Naive B cell (primary cell): Measurements from ENCODE around the gene C1QTNF12. TPM values are rescaled to one million over a fixed set of nuclear protein-coding genes. Genes with fewer than 3 reads are reported as not detected.

ENCODE experiments used
- ATAC-seq, 2 donors: fragments of 150-1000 bp; cut with Tn5 transposase; 2 replicates each; pipeline ENCODE4 v1.10.0; 2021; ENCODE audit warnings: low read depth in 2 of 2, mild to moderate bottlenecking in 2 of 2, moderate library complexity in 2 of 2
- DNase-seq: peaks from one replicate; pipeline ENCODE4 v3.0.0; 2022
- H3K27ac Mint-ChIP-seq, 6 donors: one replicate each; pipeline ENCODE4 v1.8.0; 2020 to 2022; ENCODE audit warnings: mild to moderate bottlenecking in 6 of 6, mixed read lengths in 6 of 6, moderate library complexity in 5 of 6, inconsistent platforms in 2 of 6
- H3K27me3 Mint-ChIP-seq, 3 donors: one replicate each; pipeline ENCODE4 v1.8.0; 2021 to 2022; ENCODE audit warnings: mixed read lengths in 3 of 3, mild to moderate bottlenecking in 1 of 3
- H3K36me3 Mint-ChIP-seq, 2 donors: one replicate each; pipeline ENCODE4 v1.8.0; 2020 to 2022; ENCODE audit warnings: mixed read lengths in 2 of 2, inconsistent platforms in 1 of 2, mild to moderate bottlenecking in 1 of 2
- H3K4me1 Mint-ChIP-seq, 3 donors: one replicate each; pipeline ENCODE4 v1.8.0; 2020 to 2022; ENCODE audit warnings: mixed read lengths in 3 of 3, inconsistent platforms in 1 of 3, mild to moderate bottlenecking in 1 of 3, moderate library complexity in 1 of 3
- H3K4me3 Mint-ChIP-seq, 8 donors: one replicate each; pipeline ENCODE4 v1.8.0; 2020 to 2022; ENCODE audit warnings: mild to moderate bottlenecking in 8 of 8, mixed read lengths in 8 of 8, moderate library complexity in 8 of 8, inconsistent platforms in 2 of 8
- H3K9me3 Mint-ChIP-seq, 7 donors: one replicate each; pipeline ENCODE4 v1.8.0; 2020 to 2022; ENCODE audit warnings: mixed read lengths in 7 of 7, mild to moderate bottlenecking in 5 of 7, inconsistent platforms in 2 of 7, moderate library complexity in 1 of 7
- polyA plus RNA-seq, 6 donors: library from polyadenylated mRNA; unstranded; fragments of 300-500 nt; fragmentation: Illumina TruSeq; gene quantifications; one replicate each; pipeline ENCODE4 v1.2.3, GENCODE V29; 2021; ENCODE audit warnings: low read depth in 6 of 6

The C1QTNF12 gene
- polyA plus RNA-seq, 6 donors from 2014 or later: not detected

DNA sequence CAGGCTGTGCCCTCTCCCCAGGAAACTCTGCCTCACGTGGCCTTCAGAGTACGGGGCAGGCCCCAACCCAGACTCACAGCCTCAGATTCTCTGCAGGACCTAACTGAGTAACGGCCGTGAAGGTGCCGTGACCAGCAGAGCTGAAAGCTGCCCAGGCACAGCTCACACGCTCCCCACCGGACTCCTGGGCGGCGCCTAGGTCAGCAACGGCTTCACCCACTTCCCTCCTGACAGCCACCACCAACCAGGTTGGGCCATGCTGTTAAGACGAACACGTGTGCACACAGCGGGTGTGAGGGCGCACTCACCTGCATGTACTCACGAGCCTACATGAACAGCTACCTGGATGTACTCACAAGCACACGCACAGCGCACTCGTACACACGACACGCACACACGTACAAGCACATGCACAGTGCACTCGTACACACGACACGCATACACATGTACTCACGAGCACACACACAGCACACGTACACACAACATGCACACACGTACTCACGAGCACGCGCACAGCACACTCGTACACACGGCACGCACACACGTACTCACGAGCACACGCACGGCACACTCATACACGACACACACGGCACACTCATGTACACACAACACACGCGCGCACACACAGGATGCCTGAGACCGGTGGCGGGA is 23.8 kb downstream of the C1QTNF12 start:
- H3K4me3 Mint-ChIP-seq: no peak overlapping the region
- DNase-seq: no peak
- H3K27ac Mint-ChIP-seq: peak overlapping the region in 2 of 6 donors; percentile 65 to 95
- peaks cover 10 to 25% (median 12%) of the 10 kb centered on the region in 3 donors for H3K4me1 Mint-ChIP-seq
- no peaks in the 10 kb centered on the region for H3K27me3 Mint-ChIP-seq
- H3K9me3 Mint-ChIP-seq: no peaks in the 10 kb centered on the region
- ATAC-seq: no peak
- peaks cover 0 to 8% of the 10 kb centered on the region in 2 donors for H3K36me3 Mint-ChIP-seq

DNA sequence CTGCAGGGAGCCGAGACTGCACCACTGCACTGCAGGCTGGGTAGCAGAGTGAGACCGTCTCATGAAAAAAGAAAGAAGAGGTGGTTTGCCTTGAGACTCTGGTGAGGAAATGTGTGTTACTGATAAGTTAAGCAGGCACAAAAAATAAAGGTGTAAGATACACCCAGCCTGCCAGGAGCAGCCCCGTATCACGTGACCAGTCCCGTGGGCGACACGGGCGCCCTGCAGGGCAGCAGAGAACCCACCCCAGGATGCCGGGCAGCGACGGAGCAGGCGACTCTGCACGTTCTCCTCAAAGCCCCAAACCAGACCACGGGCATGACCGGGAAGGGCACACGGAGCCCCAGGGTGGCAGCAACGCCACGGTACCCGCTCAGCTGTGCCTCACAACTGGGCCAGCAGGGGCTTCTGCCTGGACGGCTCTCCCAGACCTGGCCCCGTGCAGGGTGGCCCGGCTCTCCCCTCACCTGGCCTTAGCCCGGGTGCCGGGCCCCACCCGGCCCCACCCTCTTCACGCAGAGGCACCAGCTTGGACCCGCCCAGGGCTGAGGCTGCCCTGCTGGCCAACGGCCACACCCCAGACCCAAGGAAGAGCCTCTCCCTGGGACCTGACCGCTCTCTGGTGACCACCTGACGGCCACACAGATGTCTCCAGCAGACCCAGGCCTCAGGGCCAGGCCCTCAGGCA is 24.5 kb downstream of the C1QTNF12 start:
- no peak for DNase-seq
- ATAC-seq: no peak
- Mint-ChIP-seq H3K4me1 (peaks cover 10 to 25% (median 12%) of the 10 kb centered on the region in 3 donors), H3K27ac (no peak overlapping the region), H3K36me3 (peaks cover 0 to 8% of the 10 kb centered on the region in 2 donors), H3K27me3 (no peaks in the 10 kb centered on the region), H3K9me3 (no peaks in the 10 kb centered on the region), H3K4me3 (no peak overlapping the region)

DNA sequence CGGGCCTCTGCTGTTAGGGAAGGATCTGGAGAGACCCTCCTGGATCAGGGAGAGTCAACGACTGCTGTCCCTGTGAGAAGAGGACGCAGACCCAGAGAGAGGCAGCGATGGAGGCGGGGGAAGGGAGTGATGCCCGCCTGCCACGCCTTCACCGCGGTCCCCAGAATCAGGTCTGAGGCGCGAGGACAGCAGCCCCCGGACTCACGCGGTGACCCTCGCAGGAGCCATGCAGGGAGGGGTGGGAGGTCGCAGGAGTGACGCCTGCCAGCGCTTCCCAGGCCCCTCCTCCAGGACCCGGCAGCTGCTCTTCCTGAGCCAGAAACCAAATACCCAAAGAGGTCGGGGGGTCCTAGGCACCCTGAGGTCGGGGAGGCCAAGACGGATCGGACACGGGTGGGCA is 26.3 kb downstream of the C1QTNF12 start:
- ATAC-seq (no peak), DNase-seq (no peak)
- H3K36me3 Mint-ChIP-seq: peaks cover 0 to 8% of the 10 kb centered on the region in 2 donors
- no peaks in the 10 kb centered on the region for H3K27me3 Mint-ChIP-seq
- H3K27ac Mint-ChIP-seq: no peak overlapping the region
- H3K9me3 Mint-ChIP-seq: no peaks in the 10 kb centered on the region
- H3K4me1 Mint-ChIP-seq: peaks cover 10 to 28% (median 12%) of the 10 kb centered on the region in 3 donors
- peak overlapping the region in 1 of 8 donors; percentile 21 for H3K4me3 Mint-ChIP-seq

DNA sequence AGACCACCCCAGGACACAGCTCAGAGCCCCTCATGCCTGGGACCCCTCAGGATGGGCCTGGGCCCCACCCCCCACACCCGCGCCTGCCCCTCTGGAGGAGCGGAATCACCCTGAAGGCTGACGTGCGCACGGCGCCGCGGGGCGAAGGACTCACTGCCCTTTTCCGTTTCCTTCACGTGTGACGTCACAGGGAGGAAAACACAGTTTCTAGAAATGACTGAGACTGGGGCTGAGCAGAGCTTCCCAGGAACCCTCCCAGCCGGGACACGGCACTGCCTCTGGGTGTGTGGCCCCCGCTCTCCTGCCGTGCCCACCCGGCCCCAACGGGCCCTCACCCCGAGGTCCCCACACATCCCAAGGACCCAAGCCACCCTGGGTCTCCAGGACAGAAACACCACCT is 27.2 kb downstream of the C1QTNF12 start:
- DNase-seq: no peak
- no peak overlapping the region for H3K4me3 Mint-ChIP-seq

DNA sequence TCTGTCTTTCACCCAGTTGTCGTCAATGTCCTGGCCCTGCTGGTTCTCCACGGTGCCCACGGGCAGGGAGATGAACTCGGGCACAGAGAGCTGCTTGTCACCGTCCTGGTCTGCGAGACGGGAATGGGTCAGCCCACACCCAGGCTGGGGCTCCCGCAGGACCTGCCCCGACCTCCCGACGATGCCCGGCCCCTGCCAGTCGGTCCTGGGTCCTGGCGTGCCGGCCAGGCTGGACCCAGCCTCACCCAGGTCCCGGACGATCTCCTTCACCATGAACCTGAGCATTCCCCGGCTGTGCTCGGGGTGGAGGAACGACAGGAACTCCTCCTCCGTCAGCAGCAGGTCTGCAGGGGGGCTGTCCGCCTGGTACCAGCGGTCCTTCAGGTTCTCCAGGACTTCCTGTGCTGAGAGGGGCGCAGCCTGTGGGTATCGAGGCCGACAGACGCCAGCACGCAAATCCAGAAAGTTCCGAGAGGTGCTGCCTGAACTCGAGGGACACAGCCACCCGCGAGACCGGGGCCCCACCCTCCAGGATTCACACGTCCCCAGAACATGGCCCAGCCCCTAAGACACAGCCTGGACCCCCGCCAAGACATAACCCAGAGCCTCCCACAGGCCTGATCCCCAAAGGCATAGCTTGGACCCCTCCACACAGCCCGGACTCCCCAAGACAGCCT is 27.9 kb downstream of the C1QTNF12 start:
- H3K36me3 Mint-ChIP-seq: peaks cover 0 to 8% of the 10 kb centered on the region in 2 donors
- ATAC-seq: no peak
- H3K27me3 Mint-ChIP-seq: no peaks in the 10 kb centered on the region
- H3K4me1 Mint-ChIP-seq: peaks cover 7 to 30% (median 24%) of the 10 kb centered on the region in 3 donors
- no peak for DNase-seq
- no peak overlapping the region for H3K4me3 Mint-ChIP-seq
- no peak overlapping the region for H3K27ac Mint-ChIP-seq
- H3K9me3 Mint-ChIP-seq: no peaks in the 10 kb centered on the region

More for the DNA sequence above, 27.2 kb downstream of the C1QTNF12 start:
- Mint-ChIP-seq H3K27me3 (no peaks in the 10 kb centered on the region), H3K4me1 (peaks cover 7 to 31% (median 21%) of the 10 kb centered on the region in 3 donors), H3K9me3 (no peaks in the 10 kb centered on the region), H3K36me3 (peaks cover 0 to 8% of the 10 kb centered on the region in 2 donors), H3K27ac (peak overlapping the region in 1 of 6 donors; percentile 57)
- no peak for ATAC-seq

DNA sequence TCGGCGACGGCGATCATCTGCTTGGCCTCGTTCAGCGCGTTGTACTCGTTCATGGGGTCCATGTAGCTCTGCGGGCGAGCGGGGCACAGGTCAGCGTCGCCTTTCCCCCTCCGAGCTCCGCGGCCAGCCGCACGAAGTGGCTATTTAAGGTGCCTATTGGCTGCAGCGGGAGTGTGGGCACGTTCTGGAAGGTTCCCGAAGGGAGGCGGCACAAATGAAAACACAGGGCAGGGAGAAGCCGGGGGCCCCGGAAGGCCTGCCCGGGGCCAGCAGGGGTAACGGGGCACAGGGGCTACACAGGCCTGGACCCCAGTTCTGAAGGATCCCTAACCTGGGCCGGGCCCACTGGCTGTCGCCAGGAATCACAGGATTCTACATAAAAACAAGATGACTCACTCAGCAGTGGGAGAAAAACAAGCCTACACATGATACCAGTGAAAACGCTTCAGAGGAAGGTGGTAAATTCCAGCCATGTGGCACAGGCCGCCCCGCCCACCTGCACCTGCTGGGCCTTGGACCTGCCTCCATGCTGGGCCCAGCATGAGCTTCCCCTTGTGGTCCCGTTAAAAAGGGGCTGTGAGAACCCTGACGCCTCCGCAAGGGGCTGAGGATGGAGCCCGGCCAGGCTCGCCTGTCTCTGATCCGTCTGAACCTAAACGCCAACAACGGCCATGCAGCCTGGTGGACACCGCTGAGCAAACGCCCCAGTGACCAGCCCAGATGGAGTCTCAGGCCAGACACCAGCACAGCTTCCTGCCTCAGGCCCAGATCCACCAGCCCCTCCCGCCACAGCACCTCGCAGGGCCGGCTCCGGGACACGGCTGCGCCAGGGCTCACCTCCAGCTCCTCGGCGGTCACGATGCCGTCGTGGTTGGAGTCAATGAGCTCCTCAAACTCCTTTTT is 28.6 kb downstream of the C1QTNF12 start:
- Mint-ChIP-seq H3K4me3 (no peak overlapping the region), H3K36me3 (peaks cover 0 to 2% of the 10 kb centered on the region in 2 donors), H3K9me3 (no peaks in the 10 kb centered on the region), H3K27ac (peak overlapping the region in 2 of 6 donors; percentile 9 to 69), H3K27me3 (no peaks in the 10 kb centered on the region), H3K4me1 (peaks cover 7 to 25% (median 24%) of the 10 kb centered on the region in 3 donors)
- DNase-seq (no peak), ATAC-seq (peak in 1 of 2 donors; percentile 12)

DNA sequence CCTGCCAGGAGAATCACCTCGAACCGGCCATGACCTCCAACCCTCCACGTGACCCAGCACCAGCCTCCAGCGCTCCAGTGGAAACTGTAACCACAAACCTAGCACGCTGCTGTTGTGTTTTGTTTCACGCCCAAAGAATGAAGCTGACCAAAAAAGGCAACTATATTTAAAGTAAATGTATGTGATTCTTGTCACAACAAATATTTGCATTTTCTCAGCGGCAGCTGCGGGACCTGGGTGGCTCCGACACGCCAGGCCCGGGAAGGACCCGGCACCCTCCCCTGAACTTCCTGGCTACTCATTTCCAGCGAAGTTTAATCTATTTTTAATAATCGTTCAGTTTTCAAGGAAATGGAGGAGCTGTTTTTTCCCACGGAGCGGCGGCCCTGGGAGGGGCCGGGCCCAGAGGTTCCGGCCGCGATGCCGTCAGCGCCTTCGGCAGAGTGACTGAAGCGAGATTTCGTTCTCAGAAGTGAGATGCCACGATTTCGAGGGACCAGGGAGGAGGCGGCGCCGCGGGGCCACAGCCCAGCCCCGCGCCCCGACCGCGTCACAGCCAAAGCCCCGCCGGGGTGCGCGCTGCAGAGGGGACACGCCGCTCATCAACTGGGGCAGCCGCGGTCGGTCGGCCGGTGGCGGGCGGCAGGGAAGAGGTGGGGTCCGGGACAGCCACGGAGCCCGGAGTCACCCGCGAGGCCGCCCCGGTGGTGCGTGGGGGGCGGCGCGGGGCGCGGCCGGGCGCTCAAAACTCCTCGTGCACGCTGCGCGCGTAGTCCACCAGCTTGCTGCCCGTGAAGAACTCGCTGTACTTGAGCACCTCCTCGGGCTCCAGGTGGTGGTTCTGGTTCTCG is 29.5 kb downstream of the C1QTNF12 start:
- H3K27ac Mint-ChIP-seq: peak overlapping the region in 4 of 6 donors; percentile 69 to 87 (median 80)
- no peaks in the 10 kb centered on the region for H3K9me3 Mint-ChIP-seq
- peak overlapping the region in 1 of 8 donors; percentile 62 for H3K4me3 Mint-ChIP-seq
- peaks cover 7 to 23% (median 21%) of the 10 kb centered on the region in 3 donors for H3K4me1 Mint-ChIP-seq
- no peaks in the 10 kb centered on the region for H3K36me3 Mint-ChIP-seq
- no peaks in the 10 kb centered on the region for H3K27me3 Mint-ChIP-seq
- ATAC-seq (no peak), DNase-seq (no peak)

DNA sequence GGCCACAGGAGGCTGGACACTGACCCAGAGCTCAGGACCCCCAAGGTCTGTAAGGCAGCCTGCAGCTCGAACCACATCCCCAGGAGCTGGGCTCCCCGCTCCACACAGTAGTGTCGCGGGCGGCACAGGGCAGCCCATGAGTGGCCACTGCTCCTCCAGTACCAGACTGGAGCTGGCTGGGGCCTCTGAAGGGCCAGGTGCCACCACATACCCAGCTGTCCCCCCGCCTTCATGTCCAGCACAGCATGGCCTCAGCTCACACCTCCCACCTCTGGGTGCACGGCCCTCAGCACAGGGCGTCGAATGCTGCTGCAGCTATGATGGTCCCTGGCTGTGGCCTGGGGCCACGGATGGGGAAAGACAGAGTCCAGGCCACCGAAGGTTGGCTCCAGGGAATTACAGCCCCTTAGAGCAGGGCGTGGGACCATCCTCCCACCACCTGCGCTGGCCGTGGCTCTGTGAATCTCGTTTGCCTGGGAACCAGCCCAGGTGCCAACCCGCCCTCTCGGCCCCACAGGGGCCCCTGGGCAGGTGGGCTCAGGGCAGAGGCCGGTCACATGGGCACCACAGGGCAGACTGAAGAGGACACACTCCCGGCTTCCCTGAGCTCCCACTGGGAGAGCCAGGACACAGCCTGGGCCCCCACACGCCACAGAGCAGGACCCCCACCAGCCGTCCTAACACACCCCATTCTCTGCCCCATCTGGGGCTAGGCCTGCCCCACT is 30.5 kb downstream of the C1QTNF12 start:
- Mint-ChIP-seq H3K27me3 (peaks cover 0 to 4% (median 0%) of the 10 kb centered on the region in 3 donors), H3K9me3 (no peaks in the 10 kb centered on the region), H3K4me3 (no peak overlapping the region), H3K4me1 (peaks cover 7 to 24% (median 23%) of the 10 kb centered on the region in 3 donors), H3K36me3 (no peaks in the 10 kb centered on the region), H3K27ac (peak overlapping the region in 3 of 6 donors; percentile 22 to 82 (median 77))
- no peak for DNase-seq
- ATAC-seq: no peak

DNA sequence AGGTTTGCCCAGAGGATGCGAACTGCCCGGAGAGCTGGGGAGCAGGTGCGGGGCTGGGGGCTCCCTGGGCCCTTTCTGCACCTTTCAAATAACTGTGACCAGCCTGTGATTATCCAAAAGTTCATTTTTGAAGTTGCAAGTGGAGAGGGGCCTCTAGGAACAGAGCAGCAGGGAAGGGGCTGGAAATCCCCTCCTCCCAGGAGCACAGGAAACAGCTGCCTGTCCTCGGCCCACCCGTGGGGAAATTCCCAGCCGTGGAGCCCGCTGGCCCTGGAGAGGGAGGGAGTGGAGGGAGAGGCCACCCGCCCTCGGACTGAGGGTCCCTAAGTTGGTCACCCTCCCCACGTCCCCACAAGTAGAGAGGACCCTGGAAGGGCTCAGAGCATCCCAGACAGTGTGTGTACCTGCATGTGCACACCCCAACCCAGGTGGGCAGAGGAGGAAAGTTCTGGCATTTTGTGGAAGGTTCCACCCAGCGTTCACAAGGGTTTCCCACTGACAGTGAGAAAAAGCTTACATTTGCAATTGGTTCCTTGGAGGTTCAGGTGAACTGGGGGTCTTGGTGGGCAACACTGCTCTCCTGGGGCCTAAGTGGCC is 31.3 kb downstream of the C1QTNF12 start:
- Mint-ChIP-seq H3K4me3 (peak overlapping the region in 2 of 8 donors; percentile 9 to 37), H3K9me3 (no peaks in the 10 kb centered on the region), H3K36me3 (no peaks in the 10 kb centered on the region), H3K4me1 (peaks cover 7 to 26% (median 23%) of the 10 kb centered on the region in 3 donors), H3K27me3 (peaks cover 0 to 10% (median 0%) of the 10 kb centered on the region in 3 donors), H3K27ac (peak overlapping the region in 4 of 6 donors; percentile 33 to 76 (median 52))
- ATAC-seq: peak; percentile 18 to 21
- no peak for DNase-seq

DNA sequence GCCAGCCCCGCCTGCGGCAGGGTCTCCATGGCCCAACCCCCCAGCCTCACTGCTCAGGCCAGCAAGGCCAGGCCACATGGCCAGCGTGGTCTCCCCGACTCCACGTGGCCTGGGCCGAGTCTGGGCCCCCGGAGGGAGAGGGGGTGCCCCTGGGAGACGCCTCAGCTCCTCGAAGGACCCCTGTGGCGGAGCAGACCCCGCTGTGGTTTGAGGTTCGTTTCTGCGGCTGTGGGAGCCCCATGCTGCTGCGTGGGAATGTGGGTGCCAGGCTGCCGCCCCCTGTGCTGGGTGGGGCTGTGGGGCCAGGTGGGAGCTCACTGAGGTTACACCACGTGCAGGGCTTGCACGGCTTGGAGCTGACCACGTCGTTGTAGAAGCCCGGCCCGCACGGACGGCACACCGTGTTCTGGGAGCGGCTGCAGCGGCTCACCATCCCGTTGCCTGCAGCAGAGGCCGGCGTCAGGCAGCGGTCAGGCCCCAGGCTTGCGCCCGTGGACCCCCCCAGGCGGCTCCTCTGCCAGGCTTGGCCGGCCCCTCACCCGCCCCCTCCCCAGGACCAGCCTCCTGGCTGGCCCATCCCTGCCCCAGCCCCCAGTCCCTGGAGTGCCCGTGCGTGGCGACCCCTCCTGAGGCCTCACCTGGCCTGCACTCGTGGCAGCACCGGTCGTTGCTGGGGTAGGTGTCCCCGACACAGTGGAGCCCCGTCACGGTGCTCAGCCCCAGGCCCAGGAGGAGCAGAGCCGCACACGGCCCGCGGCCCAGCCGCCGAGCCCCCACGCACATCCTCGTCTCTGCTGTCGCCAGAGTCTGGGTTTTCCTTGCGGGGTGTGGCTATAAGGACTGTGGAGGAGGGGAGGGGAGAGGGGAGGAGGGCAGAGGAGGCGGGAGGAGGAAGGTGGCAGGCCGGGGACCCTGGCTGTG is 32.9 kb downstream of the C1QTNF12 start, which contains the start of gene TNFRSF4:
TNFRSF4 (minus strand) TSS at position 809 of the 921 bp plus-strand sequence; CDS start at position 783, 26 bp downstream.
- H3K36me3 Mint-ChIP-seq: no peaks in the 10 kb centered on the region
- ATAC-seq: peak; percentile 22 to 34
- H3K27ac Mint-ChIP-seq: peak within 1 kb of the TSS in 5 of 6 donors; percentile 33 to 86 (median 65)
- DNase-seq: no peak
- H3K9me3 Mint-ChIP-seq: no peaks in the 10 kb centered on the region
- peaks cover 0 to 23% (median 7%) of the 10 kb centered on the region in 3 donors for H3K27me3 Mint-ChIP-seq
- peaks cover 13 to 40% (median 26%) of the 10 kb centered on the region in 3 donors for H3K4me1 Mint-ChIP-seq
- H3K4me3 Mint-ChIP-seq: peak within 1 kb of the TSS in 7 of 8 donors; percentile 1 to 72 (median 49)
